Measurements from ENCODE around the gene DLG3.

The DLG3 gene

GRCh38 chrX:70437921-70438665 is 6.5 kb upstream of the DLG3 start:
- DNase-seq (ENCODE audit: low spot score), result no peak

- DNase-seq (ENCODE audit: low spot score), result no peak
These were observed 5.6 kb upstream of the DLG3 start for GRCh38 chrX:70439016-70439415.

GRCh38 chrX:70442224-70442623 is 2.4 kb upstream of the DLG3 start:
- no peak for DNase-seq (ENCODE audit: low spot score)

- no peak for DNase-seq (ENCODE audit: low spot score)
These were observed 466 bp downstream of the DLG3 start for GRCh38 chrX:70444946-70445656.

GRCh38 chrX:70445951-70446350 is 1.3 kb downstream of the DLG3 start:
- no peak for DNase-seq (ENCODE audit: low spot score)

- no peak for DNase-seq (ENCODE audit: low spot score)
These were observed 2.0 kb downstream of the DLG3 start for GRCh38 chrX:70446380-70447350.

- no peak for DNase-seq (ENCODE audit: low spot score)
These were observed 4.9 kb downstream of the DLG3 start for GRCh38 chrX:70449457-70449966.

DNA sequence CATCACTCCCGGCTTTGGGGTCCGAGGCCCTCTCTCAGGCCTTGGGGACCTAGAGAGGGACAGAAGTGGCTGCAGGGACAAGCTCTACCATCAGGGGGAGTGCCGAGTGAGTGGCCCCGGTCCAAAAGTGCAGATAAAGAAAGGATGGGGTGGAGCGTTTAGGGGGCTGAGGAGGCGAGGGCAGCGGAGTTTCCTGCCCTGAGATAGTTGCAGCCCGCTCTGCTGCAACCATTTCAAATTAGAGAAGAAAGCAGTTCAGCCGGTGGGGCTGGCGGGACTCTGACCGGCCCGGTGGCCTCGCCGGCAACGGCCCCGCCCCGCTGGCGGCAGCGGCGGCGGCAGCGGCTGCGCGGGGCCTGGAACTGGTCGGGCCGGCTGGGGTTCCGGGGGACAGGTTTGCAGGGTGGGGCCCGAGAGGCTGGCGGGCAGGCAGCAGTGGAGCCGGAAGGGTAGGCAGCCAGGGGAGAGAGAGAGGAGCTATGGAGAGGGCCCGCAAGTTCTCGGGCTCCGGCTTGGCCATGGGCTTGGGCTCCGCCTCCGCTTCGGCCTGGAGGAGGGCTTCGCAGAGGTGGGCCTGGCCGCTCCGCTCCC is 7.6 kb downstream of the DLG3 start:
- DNase-seq (ENCODE audit: low spot score), result peak; percentile 64

- DNase-seq (ENCODE audit: low spot score), result no peak
These were observed 8.5 kb downstream of the DLG3 start for GRCh38 chrX:70453024-70453618.

DNA sequence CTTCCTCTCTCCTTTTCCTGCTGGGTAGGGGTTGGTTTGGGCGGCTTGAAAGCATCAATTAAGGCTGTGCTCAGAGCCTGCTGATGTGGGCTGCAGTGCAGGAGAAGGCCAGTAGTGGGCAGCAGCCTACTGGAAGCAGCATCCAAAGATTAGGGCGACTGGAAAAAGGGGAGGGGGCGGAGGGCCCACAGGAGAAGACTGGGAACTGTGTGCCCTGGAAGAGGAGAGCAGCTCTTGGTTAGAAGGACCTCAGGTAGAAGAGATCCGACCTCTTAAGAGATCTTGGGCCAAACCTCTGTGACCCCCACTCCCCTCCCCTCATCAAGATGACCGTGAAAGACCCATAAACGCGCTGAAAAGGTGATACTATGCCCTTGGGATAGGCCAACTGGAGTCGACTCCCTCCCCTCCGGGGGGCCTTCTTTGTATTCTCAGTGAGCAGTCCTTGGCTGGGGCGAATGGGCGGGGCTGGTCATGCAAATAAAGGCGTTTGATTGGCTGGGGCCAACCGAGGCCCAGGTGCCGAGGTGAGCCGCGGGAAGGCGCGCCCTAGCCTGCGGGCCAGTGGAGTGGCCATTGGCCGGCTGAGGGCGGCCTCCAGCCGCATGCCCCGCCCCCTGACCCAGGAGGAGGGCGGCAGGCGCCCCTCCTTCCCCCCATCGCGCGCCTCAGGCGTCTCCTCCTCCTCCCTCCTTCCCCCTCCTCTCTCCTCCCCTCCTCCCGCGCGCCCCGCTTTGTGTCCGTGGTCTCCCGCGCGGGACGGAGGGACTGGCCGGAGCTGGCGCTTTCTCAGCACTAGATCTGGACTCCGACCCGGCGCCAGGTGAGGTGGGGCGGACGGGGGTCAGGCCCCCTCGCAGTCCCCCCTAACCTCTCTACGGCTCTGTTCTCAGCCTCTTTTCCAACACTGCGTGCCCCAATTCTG is 10.1 kb downstream of the DLG3 start:
- peak; percentile 91 for DNase-seq (ENCODE audit: low spot score)

GRCh38 chrX:70455366-70456202 is 10.9 kb downstream of the DLG3 start:
- no peak for DNase-seq (ENCODE audit: low spot score)

- no peak for DNase-seq (ENCODE audit: low spot score)
These were observed 11.6 kb downstream of the DLG3 start for GRCh38 chrX:70456256-70456655.

DNA sequence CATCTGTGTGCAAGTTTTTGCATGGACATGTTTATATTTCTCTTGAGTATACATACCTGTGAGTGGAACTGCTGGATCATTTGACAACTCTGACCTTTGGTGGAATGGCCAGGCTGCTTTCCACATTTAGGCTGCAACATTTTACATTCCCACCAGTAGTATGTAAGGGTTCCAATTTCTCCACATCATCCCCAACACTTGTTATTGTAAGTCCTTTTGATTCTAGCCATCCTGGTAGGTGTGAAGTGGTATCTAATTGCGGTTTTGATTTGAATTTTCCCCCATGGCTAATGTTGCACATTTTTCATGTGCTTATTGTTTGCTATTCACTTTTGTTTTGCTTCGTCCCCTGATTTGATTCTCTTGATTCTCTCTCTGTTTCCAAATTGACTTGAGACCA is 16.4 kb downstream of the DLG3 start:
- no peak for DNase-seq (ENCODE audit: low spot score)

- no peak for DNase-seq (ENCODE audit: low spot score)
These were observed 19.4 kb downstream of the DLG3 start for GRCh38 chrX:70464051-70464450.

GRCh38 chrX:70466968-70467367 is 22.3 kb downstream of the DLG3 start:
- no peak for DNase-seq (ENCODE audit: low spot score)

DNA sequence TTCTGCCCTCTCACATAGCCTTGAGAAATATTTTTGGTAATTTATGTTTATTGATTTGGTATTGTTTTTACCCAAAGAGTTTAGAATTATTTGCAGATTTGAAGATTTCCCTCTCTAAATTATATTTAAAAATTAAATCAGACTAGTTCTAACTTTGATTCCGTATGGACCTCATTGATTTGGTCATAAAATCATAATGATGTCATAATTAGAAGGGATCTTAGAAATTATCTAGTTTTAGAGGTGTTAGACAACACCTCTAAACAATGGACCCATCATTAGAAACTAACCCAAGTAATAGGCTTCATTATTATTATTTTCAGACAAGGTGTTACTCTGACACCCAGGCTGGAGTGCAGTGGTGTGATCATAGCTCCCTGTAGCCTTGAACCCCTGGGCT is 24.1 kb downstream of the DLG3 start:
- no peak for DNase-seq (ENCODE audit: low spot score)

GRCh38 chrX:70470850-70471289 is 26.2 kb downstream of the DLG3 start:
- DNase-seq (ENCODE audit: low spot score), result no peak

DNA sequence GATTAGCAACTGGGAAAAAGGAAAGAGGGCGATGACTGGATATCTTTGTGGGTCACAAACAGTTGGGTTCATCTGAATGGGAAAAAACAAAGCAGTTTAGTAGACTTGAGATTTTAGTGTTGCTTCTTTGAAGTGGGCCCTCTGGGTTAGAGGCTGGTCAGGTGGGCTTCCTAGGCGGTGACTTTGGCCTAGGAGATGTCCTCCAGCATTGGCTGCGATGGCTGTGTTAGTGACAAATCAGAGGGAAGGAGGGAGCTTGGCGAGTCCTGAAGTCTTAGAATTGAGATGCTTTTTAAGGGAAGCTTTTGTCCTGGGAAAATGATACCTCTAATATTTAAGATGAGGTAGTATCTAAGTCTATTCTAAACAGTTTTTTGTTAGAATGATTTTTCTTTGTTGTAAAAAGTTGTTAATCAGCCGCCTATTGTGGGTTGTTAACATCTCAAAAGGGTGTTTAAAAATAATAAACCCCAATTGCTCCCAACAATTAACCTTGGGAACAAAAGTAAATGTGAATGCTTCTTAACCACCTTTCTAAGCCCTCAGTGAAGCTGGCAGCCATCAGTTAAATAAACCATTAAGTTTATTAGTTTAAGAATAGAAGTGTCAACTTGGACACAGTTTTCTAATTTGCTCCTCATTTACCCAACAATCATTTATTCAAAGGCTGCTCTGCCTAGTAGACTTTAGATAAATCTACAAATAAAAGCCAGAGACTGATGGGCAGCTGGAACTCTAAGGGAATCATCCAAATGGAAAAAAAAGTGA is 31.7 kb downstream of the DLG3 start:
- DNase-seq (ENCODE audit: low spot score), result no peak

All from D341Med (cell line).